NOMO-1 (cell line): ENCODE measurements around the gene ACD.

Experiments
- DNase-seq, 2 experiments: peaks; one replicate each; lab custom pipeline; 2025; ENCODE audit not compliant: unreplicated experiment in 2 of 2; lab: John Stamatoyannopoulos, UW

Gene ACD

GRCh38 chr16:67676516-67676915 is 16.5 kb upstream of the ACD start:
- DNase-seq, result no peak

- DNase-seq, result no peak
These were observed 15.9 kb upstream of the ACD start for GRCh38 chr16:67675999-67676398.

- DNase-seq, result no peak
These were observed 15.5 kb upstream of the ACD start for GRCh38 chr16:67675579-67675935.

- no peak for DNase-seq
These were observed 15.0 kb upstream of the ACD start for GRCh38 chr16:67674851-67675578.

DNA sequence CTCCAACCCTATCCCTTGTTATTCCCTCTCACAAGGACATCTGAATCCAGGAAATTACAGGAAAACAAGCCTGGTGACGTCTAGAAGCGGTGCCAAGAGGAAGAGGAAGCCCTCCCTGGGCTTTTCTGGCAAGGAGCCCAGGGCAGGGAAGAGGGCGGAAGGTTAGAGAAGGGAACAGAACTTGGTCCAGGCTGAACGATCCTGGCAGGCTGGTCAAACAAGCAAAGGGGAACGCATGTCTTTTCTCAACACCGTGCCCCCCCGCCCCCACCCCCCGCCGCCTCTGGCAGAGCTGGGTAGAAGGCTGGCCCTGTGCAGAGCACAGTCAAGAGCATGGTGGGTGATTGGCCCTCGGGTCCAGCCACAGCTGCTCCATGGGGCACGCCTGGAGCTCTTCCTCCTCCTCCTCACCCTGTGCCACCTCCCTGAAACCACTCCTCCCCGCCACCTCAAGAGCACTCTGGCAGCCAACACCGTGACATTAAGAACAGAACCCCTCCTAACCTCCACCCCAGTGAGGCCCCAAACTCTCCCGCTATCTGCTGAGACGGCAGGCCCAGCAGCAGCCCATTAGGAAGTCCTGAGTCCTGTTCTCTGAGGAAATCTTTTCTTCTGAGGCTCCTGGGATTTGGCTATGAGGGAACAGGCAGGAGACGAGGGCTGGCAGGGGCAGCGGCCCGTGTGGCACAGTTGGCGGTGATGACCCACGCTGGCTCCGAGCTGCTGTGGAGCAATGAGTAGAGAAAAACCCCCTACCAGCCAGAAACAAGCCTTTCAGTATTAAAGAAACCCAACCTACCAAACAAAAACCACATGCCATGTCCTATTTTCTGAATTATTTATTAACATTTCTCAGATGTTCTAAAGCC is 13.9 kb upstream of the ACD start:
- peak; percentile 1 for DNase-seq

- DNase-seq, result peak; percentile 41 to 42
These were observed 12.9 kb upstream of the ACD start for GRCh38 chr16:67672739-67673662.

DNA sequence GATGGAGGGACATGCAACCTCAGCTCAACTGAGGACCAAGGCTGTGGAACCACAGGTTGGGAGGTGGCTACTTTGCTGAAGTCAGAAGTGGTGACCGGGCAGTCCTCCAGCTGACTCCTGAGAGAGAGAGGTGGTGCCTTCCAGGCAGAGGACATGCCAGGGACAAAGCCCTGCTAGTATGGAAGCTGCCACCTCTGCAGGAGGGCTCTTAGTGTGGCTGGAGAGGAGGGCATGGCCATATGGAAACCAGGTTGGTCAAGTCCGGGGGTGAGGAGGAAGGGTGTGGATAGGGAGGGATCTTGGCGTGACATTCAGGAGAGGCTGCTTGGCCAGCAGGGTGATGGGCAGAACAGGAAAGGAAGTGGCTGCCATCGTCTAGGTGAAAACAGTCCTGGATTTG is 12.2 kb upstream of the ACD start:
- DNase-seq, result no peak

DNA sequence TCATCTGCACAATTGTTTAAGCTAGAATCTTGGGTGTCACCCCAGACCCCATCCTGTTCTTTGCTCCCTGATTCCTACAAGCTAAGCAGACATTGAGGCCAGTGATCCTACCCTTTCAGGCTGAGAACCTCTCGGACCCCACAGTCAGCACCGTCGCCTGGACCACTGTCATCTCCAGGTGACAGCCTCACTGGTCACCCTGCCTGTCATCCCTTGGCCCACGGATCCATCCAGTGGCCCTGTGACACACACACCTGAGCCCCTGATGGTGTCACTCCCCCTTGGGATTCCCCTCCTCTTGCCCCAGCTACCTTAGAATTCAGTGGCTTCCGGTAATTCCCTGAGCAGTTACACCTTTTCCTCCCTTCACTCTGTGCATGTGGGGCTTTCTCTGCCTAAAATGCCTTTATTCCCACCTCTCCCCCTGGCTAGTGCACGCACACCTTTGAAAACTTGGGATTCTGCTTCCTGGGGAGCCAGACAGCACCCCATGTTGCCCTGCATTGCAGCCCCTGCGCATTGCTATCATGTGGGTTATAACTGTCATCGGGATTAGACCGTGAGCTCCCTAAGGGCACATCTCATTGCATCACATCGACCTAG is 9.5 kb upstream of the ACD start:
- no peak for DNase-seq

- DNase-seq, result peak; percentile 17 to 25
These were observed 8.6 kb upstream of the ACD start for GRCh38 chr16:67668495-67669157.

- peak; percentile 94 to 97 for DNase-seq
These were observed 7.9 kb upstream of the ACD start for GRCh38 chr16:67667817-67668494.

GRCh38 chr16:67667453-67667816 is 7.4 kb upstream of the ACD start:
- no peak for DNase-seq

- peak; percentile 75 to 82 for DNase-seq
These were observed 6.7 kb upstream of the ACD start, which contains the start of the genes C16orf86 and ENKD1 for GRCh38 chr16:67666559-67667452. Gene C16orf86, plus strand, starts transcription at chr16:67666814. Its CDS starts 157 bp downstream, at chr16:67666971. Gene ENKD1, minus strand, starts transcription at chr16:67666750. Its CDS starts 308 bp downstream, at chr16:67666442.

DNA sequence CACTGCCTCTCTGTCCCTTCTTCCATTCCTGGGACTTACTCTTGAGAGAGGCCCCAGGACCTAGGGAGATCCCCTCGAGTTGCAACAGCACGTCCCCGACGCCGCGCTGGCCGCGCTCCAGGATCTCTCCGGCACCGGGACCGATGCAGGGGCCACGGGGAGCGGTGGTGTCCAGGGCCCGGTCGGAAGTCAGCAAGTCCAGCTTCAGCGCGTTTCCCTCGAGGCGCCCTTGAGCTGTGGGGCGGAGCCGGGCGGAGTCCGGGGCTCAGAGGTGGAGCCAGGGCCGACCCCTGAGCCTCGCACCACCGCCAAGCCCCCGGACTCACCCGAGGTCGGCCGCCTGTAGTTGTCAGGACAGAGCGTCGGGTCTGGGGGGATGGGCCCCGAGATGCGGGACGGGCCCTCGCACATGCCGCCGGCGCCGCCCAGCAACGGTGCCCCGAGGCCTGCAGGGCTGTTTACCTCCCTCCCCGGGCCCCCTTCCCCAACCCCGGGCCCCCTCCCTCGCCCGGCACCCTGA is 6.0 kb upstream of the ACD start:
- no peak for DNase-seq

- DNase-seq, result no peak
These were observed 5.5 kb upstream of the ACD start for GRCh38 chr16:67665598-67665997.

DNA sequence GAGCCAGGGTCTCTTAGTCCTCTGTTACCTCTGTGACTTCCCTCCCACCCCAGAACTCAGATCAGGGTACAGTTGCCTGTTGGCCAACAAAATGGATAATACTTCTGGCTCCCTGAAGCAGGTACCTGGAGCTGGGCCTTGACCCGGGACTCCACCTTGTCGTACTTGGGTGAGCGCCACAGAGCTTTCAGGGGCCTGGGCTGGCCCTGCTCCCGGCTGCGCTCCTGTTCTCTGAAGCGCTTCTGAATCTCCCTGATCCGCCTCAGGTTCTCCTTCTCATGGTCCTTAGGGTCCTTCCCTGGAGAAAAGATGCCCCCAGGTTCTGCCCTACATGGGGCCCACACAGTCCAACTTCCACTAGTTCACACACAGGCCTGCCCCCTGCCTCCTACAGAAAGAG is 4.8 kb upstream of the ACD start:
- DNase-seq, result no peak

DNA sequence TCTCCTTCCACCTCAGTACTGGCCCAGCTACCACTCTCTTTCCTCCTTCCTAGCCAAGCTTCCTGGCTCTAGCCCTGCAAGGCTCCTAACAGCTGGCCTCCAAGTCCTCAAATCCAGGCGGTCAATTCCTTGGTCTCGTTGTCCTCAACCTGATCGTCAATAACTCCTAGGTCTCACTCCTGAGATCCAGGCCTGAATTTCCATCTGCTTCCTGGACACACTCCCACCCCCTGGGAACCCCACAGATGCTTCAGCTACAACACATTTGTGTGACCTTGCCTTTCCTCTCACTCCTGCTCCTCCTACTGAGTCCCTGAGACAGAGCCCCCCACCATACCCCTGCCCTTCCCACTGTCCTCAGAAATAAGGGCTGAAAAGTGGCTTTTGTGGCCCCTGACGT is 4.2 kb upstream of the ACD start:
- DNase-seq, result no peak

DNA sequence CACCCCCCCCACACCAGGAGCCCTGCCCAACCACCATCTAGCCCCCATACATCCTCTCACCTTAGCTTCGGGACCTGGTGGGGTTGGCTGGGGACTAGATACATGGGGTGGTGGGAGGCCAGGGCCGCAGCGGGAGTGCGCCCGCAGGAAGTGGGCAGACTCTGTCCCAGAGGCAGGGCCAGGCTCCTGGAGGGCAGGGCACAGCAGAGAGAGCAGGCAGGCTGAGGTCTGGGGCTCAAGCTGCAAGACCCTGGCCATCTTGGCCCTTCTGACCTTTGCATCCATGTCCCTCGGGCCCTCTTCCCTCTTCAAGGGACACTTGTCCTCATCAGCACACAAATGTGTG is 3.8 kb upstream of the ACD start:
- no peak for DNase-seq

GRCh38 chr16:67663151-67663876 is 3.3 kb upstream of the ACD start:
- no peak for DNase-seq
